NCI-H1105 (cell line): ENCODE data around the gene CS.
A peak's percentile ranks its signal among the peaks of the same experiment; 100 is the strongest.
"Not testable (repeated sequence)": the region's sequence is repeated elsewhere in the genome, so short reads cannot be mapped to it uniquely, and the experiment has no call there.

Source experiments
- DNase-seq: peaks from one replicate; lab custom pipeline; 2025; lab: John Stamatoyannopoulos, UW

CS gene

DNA sequence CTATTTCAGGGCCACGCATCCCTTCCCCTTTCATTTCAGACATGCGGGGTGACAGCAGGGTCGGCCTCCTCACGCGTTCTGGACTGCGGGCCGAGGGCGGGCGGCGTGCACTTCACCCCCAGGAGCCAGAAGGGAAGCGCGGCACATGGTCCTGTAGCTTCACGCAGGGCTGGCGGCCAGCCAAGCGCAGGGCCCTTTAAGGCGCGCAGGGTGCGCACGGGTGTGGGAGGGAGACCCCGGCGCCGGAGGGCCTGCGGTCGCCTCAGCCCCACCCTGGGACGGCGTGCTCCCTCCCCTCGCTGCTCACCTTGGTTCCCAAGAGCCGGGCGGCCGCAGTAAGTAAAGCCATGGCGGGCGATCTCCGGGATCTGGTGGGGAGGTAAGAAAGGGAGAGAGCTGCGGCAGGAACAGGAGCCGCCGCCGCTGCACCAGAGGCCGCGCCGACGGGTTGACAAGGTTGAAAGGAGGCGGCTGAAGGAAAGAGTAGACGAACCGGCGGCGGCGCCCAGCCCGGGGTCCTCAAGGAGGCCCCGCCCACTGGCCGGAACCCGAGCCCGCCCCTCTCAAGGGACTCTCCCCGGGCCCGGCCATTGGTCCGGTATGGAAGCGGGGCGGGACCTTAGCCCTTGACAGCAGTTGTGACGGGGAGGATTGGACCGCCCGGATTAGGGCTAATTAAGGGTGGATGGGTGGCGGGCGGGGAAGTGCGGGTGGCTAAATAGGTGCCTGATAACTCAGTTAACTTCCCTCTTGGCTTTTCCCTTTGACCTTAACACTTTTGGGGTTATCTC lies at the start of gene CS:
CS (minus strand) TSS at position 478 of the 791 bp plus-strand sequence; CDS start at position 349, 129 bp downstream.
- DNase-seq, result peak; percentile 89

DNA sequence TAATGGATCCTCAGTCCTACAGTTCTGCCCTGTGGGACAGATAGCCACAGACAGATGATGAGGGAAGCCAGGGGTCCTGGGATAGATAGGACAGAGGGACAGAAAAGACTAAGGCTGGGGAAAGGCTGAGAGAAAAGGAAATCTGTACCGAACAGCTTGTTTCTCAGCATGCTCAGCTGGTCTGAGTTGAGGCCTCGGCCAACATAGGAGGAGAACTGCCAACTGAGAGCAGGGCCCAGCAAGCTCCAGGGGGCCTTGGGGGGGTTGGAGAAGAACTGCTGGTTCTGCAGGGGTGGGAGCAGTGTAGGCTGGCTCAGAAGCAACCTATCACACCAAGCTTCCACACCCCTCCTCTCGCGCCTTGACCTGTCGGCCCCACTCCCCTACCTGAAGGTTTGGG lies 48.6 kb upstream of the CS start:
- DNase-seq, result no peak

DNA sequence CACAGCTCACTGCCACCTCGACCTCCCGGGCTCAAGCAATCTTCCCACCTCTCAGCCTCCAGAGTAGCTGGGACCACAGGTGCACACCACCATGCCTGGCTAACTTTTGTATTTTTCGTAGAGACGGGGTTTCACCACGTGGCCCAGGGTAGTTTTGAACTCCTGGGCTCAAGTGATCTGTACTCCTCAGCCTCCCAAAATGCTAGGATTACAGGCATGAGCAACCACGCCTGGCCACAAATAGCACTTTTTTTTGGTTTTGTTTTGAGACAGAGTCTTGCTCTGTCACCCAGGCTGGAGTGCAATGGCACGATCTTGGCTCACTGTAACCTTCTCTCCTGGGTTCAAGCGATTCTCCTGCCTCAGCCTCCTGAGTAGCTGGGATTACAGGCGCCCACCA lies 47.1 kb upstream of the CS start:
- DNase-seq, result not testable (repeated sequence)

DNA sequence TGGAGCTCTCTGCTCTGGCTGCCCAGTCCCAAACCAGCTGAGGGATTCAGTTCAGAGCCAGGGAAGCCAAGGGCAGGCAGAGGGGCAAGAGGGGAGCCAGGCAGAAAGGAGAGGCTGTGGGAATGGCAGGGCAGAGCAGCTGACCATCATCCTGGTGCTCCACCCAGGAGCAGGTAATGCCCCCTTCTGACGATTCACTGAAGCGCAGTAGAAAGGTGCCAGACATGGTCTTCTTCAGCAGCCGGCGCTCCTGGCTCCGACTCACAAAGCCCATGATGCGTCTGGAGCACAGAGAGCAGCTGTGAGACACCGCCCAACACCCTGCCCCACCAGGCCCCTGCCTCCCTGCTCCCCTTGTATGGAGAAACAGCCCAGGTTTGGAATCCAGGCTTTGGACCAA lies 46.5 kb upstream of the CS start:
- DNase-seq, result no peak

DNA sequence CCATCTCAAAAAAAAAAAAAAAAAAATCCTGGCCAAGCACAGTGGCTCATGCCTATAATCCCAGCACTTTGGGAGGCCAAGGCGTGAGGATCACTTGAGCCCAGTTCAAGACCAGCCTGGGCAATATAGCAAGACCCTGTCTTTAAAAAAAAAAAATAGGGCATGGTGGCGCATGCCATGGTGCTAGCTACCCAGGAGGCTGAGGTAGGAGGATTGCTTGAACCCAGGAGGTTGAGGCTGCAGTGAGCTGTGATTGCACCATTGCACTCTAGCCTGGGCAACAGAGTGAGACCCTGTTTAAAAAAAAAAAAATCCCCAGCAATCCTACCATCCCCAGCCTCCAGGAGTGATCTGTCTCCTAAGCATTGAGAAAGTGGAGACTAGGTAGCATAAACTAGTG lies 42.2 kb upstream of the CS start:
- not testable (repeated sequence) for DNase-seq

DNA sequence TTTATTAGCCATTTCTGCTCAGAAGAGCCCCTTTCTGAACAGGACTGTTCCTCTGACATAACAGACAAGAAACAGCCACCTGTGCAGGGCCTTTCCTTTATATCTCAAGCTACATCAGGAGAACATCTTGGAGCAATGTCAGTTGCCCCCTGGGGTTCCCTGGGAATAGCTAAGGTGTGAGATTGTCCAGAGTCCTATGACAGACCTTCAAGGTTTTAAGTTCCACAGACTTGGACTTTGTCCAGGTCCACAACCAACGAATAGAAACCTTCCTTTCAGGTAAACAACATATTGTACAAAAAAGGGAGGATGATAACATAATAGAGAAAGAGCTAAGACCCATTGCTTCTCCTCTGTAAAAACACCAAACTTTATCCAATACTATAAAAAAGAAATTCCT lies 41.5 kb upstream of the CS start:
- DNase-seq, result no peak

DNA sequence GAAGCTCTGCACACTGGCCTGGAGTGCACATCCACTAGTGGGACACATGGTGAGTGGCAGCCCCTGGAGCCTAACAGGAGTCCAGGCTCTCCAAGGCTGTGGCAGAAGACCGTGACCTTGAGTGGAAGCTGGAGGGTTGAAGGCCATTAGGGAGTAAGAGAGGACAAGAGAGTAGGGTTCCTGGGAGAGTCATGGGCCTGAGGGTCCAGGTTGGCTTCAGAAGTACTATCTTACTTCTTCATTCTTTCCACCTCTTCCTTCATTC lies 39.0 kb upstream of the CS start:
- no peak for DNase-seq

DNA sequence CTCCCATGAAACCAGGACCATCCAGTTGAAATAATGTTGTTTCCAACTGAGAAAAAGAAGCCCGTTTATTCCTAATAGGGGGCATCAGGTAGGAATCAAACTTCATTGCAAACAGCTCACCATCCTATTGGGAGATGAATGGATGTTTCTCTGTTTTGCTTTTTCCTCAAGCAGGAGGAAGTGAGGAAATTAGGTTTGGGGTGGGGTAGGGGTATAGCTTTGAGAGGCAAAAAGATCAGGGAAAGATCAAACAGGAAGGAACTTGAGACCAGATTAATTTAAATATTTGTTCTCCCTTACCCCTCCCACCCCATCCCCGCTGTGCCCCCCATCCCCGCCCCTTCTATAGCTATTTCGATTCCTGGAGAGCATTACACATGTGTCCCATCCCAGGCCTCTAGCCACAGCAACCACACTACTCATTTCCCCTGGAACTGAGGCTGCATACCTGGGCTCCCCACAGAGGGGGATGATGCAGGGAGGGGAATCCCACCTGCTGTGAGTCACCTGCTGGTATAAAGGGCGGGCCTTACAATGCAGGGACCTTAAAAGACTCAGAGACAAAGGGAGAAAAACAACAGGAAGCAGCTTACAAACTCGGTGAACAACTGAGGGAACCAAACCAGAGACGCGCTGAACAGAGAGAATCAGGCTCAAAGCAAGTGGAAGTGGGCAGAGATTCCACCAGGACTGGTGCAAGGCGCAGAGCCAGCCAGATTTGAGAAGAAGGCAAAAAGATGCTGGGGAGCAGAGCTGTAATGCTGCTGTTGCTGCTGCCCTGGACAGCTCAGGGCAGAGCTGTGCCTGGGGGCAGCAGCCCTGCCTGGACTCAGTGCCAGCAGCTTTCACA lies 38.4 kb upstream of the CS start, which contains the start of gene IL23A:
IL23A (plus strand) TSS at position 577 of the 850 bp plus-strand sequence; CDS start at position 738, 161 bp downstream.
- no peak for DNase-seq

DNA sequence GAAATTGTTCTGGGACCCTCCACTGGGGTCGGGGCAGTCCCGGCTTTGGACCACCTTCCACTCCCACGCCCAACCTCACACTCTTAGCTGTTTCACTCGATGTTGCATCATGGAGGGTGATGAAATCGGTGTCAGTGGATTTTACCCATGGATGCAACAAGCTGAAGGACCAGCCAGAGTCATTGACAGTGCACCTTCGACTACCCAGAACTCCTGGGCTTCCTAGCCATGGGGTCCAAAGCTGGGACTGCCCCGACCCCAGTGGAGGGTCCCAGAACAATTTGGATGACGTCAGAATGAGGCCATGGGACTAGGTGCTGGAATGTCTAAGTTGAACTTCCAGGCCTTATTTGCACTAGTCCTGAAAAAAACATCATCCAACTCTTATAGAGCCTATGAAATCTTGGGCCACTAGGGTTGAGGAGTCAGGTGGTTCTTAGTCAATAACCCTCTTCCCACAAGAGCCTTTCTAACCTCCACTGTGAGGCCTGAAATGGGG lies 37.7 kb upstream of the CS start:
- no peak for DNase-seq

DNA sequence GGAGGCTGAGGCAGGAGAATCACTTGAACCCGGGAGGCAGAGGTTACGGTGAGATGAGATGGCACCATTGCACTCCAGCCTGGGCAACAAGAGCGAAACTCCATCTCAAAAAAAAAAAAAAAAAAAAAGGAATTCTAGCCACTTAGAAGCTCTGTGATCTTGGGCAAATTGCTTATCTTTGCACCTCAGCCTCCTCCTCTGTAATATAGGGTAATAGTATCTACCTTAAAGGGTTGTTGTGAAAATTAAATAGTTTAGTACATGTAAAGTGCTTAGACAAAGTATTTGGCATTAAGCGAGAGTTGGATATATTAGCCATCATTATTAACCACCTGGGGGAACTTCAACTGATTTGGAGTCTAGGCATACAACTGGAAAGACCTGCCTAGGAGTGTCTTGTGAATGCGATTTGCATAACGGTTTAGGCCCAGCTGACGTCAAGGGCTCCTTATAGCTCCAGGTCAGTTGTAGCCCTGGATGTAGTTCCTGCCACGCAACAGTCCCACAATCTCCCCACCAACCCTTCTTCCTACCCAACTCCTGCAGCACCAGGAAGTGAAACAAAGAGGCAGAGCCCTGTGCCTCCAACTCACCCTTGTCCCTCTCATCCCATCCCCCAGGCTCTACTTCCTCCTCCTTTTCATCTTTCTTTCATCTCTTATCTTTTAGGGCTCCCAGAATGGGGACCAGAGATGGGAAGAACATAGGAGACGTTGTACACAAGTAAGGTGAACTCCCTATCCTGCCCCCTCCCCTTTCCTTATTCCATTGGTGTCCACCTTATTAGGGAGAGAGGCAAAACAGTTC lies 36.4 kb upstream of the CS start:
- DNase-seq, result no peak

DNA sequence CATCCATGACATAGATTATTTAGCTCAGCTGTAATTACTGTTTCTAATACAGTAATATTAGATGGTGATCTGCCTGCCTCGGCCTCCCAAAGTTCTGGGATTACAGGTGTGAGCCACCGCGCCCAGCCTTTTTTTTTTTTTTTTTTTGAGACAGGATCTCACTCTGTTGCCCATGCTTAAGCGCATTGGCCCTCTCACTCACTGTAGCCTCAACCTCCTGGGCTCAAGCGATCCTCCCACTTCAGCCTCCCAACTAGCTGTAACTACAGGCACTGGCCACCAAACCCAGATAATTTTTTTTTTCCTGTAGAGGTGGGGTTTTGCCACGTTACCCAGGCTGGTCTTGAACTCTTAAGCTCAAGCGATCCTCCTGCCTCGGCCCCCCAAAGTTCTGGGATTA lies 35.4 kb upstream of the CS start:
- not testable (repeated sequence) for DNase-seq

DNA sequence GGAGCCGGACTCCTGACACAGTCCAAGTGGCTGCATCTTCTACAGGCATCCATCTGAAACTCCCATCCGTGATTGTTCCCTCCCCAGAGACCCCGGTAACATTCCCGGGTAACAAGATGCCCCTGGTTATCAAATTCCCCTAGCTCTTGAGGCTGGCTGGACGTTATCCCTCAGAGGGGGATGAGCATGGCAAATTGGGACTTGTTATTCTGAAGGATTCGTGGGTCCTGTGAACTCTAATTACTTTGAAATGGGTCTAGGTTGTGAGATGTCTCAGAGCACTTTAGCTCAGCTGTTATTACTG lies 34.3 kb upstream of the CS start:
- no peak for DNase-seq

DNA sequence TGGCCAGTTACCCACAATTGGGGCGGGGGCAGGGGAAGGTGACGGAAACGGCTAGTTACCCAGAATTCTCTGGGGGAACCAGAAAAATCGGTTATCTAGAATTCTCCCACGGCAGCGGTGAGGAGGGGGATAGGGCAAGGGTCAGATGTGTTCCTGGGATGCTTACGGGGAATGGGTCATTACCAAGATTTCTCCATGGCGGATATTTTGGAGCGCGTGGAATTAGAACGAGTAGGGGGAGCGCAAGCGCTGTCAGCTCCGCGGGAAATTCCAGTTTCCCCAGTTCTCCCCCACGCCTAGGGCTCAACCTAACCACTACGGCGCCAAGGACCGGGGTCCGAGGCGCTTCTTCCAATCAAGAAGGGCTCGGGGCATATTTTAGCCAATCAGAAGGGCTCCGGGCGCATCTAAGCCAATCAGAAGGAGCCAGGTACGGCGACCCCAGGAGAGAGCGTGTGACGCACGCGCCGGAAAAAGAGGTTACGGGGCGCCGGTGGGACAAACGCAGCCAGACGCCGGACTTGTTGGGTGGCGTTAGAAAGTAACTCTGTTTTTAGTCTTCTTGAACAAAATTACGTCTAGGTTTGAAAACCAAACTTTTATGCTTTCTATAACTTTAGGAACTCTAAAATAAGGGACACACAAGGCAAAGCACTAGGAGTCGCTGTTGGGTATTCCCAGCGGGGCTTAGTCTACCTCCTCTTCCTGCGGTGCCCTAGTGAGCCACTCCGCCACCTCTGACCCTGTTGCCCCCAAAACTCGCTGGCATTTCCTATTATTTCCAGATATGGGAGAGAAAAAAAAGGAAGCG lies 33.8 kb upstream of the CS start, which contains the start of gene PAN2:
PAN2 (minus strand) TSS at position 322 of the 811 bp plus-strand sequence. CDS start 906 bp downstream, outside the sequence.
- peak; percentile 84 for DNase-seq

DNA sequence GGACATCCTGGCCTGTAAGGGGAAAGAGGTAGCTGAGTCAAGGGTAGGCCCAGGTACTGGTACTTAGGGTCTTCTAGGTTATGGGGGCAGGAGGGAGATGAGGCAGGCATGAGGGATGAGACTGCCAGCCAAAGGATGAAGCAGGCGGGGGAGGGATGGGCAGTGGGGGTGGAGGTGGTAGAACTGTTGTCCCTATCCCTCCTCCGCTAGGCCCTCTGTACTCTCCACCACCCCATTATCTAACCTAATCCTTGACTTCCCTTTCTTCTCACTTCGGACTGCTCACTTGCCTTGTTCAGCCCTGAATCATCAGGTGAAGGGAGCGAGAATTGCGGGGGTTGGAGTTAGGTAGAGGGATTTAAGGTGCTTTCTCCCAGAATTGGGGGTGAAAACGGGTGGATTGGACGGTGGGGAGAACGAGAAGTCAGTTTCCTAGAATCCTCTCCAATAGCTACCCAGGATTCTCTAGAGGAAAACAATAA lies 33.1 kb upstream of the CS start:
- DNase-seq, result no peak

DNA sequence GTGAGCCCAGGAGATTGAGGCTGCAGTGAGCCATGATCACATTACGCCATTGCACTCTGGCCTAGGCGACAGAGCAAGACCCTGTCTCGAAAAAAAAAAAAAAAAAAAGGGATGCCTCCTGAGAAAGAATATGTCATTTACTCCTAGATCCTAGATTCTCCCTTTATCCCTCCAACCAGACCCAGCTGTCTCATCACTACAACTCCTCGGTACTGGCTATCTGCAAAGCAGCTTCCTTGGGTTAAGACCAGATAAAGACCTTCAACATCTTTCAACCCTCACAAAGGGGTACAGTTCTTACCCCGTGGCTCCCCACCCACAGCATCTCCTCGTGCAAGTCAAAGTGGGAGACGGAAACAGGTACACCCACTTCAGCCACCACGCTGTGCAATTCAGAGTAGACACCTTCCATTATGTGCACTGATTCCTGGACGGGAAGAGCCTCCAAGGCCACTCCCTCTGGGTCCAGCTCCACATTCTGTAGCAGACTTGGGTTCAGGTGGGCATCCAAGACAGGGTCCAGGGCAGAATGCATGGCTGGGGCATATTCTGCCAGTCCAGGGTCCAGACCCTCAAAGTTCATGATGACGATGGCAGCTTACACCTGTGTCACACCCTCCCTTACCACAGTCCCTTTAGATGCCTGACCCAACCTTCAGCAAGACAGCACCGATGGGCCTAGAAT lies 32.5 kb upstream of the CS start:
- no peak for DNase-seq

DNA sequence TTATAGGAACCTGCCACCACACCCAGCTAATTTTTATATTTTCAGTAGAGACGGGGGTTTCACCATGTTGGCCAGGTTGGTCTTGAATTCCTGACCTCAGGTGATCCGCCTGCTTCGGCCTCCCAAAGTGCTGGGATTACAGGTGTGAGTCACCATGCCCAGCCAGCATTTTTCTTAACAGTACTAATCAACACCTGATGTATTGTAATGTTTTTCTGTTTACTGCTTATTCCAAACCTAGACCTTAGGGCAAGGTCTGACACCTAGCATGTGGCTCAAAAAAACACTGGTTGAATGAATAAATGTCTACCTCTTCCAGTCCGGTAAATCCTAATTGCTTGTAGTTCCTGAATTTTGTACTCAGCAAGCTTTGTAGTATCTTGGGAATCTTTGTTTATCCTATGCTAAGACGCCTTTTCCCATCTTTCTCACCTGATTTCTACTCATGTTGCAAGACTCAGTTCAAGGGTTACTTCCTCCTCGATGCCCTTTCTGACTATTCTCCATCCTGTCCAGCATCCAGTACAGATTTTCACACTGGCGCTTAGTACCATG lies 30.9 kb upstream of the CS start:
- no peak for DNase-seq

DNA sequence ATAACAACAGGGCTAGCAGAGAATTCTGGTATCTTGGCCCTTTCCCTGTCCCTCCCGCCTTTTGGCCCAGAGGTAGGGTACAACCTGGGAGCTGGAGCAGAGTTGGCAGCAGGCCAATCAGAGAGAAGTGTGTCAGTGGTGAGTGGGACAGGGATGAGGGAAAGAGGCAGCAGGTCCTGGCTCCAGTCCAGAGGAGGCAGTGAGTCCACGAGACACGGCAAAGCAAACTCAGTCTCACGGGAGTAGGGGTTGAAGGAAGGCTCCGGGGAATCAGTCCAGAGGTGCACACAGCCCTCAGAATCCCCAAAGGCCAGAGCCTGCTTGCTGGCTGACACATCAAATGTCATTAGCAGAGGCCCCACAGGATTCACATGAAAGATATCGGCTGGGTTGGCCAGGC lies 26.4 kb upstream of the CS start:
- DNase-seq, result no peak

DNA sequence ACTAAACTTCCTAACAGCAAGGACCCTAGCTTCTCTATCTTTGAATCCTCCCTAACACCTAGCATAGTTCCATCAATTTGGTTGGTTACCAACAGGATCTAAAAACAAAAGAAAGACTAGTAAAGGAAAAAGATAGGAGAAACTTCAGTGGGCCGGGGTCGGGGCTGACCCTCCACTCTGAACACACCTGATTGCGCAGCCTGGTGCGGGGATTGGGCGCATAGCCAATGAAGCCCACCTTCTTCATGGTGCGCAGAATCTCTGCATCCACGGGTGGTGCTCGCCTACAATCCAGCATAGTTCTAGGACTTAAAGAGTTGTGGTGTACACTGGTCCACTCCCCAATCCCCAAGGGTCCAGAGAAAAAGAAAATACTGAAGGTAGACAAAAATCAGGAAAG lies 26.0 kb upstream of the CS start:
- DNase-seq, result no peak

DNA sequence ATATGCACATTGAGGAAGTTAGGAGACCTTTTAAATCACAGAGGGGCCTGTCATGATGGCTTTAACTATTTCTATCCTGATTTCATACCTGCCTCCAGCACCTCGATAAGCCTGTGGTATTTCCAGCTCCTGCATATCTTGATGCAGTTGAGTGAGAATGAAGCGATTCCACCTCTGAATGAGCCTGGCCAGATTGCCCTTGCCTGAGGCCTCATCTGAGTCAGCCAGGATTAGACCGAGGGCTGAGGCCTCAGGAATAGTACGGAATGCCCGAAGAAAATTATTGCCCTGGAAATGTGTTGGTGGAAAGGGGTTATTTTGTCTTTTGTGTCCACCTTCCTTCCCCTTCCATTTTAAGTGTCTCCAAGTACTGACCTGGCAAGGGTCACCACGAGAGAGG lies 24.1 kb upstream of the CS start:
- no peak for DNase-seq

DNA sequence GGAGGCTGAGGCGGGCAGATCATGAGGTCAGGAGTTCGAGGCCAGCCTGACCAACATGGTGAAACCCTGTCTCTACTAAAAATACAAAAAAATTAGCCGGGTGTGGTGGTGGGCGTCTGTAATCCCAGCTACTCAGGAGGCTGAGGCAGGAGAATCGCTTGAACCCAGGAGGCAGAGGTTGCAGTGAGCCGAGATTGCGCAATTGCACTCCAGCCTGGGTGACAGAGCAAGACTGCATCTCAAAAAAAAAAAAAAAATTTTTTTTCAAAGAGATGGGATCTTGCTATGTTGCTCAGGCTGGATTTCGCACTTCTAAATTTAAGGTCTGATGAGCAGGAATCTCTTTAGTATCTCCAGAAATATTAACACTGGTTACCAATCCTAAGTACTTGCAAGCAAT lies 21.5 kb upstream of the CS start:
- not testable (repeated sequence) for DNase-seq

DNA sequence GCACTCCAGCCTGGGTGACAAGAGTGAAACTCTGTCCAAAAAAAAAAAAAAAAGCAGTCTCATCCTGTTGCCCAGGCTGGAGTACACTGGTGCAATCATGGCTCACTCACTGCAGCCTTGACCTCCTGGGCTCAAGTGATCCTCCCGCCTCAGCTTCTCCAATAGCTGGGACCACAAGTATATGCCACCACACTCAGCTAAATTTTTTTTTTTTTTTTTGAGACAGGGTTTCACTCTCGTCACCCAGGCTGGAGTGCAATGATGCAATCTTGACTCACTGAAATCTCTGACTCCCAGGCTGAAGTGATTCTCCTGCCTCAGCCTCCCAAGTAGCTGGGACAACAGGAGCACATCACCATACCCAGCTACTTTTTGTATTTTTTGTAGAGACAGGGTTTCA lies 20.9 kb upstream of the CS start:
- DNase-seq, result no peak
